HepG2 (cell line): ENCODE results near the gene NTPCR. TPM values are rescaled to one million over a fixed set of nuclear protein-coding genes. Genes with fewer than 3 reads are reported as not detected.

ENCODE experiments used
- ATAC-seq: fragments of 200-7000 bp; cut with Tn5 transposase; 3 replicates; pipeline ENCODE4 v1.9.1; 2020; ENCODE audit warnings: mild to moderate bottlenecking, moderate library complexity
- BruUV-seq: library from RNA; stranded (reverse); fragments of 400-500 nt; replicated peaks from 2 replicates; lab custom pipeline; 2021; lab: Mats Ljungman, UMichigan
- CTCF ChIA-PET: fragments of 300-600 bp; formaldehyde crosslinking; extraction: SDS; loops from one replicate; lab custom pipeline; 2021; ENCODE audit warnings: low total read pairs, inconsistent platforms, low intra/inter-chr PET ratio; lab: Yijun Ruan, JAX
- POLR2A ChIA-PET: fragments of 350-600 bp; sonication (Branson Sonifier 250); formaldehyde crosslinking; loops from one replicate; lab custom pipeline; 2020; ENCODE audit warnings: antibody characterized with exemption, inconsistent platforms; lab: Yijun Ruan, JAX
- DNase-seq: peaks from one replicate; pipeline ENCODE4 v3.0.0-alpha.2; 2015; ENCODE audit warnings: low spot score
- FAIRE-seq: peaks from 3 replicates; lab custom pipeline; 2011; peaks lifted over from hg19 to GRCh38; lab: Jason Lieb, UNC
- H2AFZ ChIP-seq: one replicate; pipeline ENCODE4 v1.6.1; 2011; ENCODE audit warnings: low read length, inconsistent platforms
- H3K27ac ChIP-seq: fragments of 300-600 bp; 3 replicates; pipeline ENCODE4 v1.8.0; 2011; ENCODE audit warnings: mixed run types, mild to moderate bottlenecking, mixed read lengths, low read length, inconsistent platforms; ENCODE audit not compliant: insufficient read depth; ENCODE audit errors: extremely low read length
- H3K27me3 ChIP-seq, 2 experiments: fragments of 200-600 bp in 1 of 2; 2 replicates in 1 of 2; 3 replicates in 1 of 2; pipeline versions ENCODE4 v1.6.0 to v1.8.0; 2011; ENCODE audit warnings: low read length in 2 of 2, mild to moderate bottlenecking in 2 of 2, moderate library complexity in 2 of 2, inconsistent platforms in 1 of 2; ENCODE audit not compliant: insufficient read depth in 2 of 2, control insufficient read depth in 1 of 2
- H3K36me3 ChIP-seq, 2 experiments: fragments of 200-600 bp in 1 of 2; replicated peaks in 1 of 2; 2 replicates in 1 of 2; 3 replicates in 1 of 2; pipeline versions ENCODE4 v1.5.1 to v1.8.0; 2011; ENCODE audit warnings: low read length in 2 of 2, inconsistent platforms in 1 of 2; ENCODE audit not compliant: insufficient read depth in 2 of 2, control insufficient read depth in 1 of 2
- H3K4me1 ChIP-seq: 2 replicates; pipeline ENCODE4 v1.5.1; 2012; ENCODE audit warnings: low read length, inconsistent platforms; ENCODE audit not compliant: insufficient read depth
- H3K4me2 ChIP-seq: 2 replicates; pipeline ENCODE4 v1.6.0; 2011; ENCODE audit warnings: low read depth, low read length, inconsistent platforms
- H3K4me3 ChIP-seq, 3 experiments: fragments of 200-600 bp in 1 of 3; sonication (generic), shearing (Covaris generic) in 1 of 3; replicated peaks in 1 of 3; 2 replicates each; pipeline ENCODE4 v1.5.1; 2011 to 2016; ENCODE audit warnings: low read length in 3 of 3, inconsistent platforms in 2 of 3, low read depth in 2 of 3, mild to moderate bottlenecking in 2 of 3, control low read depth in 1 of 3, mixed read lengths in 1 of 3; ENCODE audit not compliant: insufficient read depth in 1 of 3
- H3K79me2 ChIP-seq: one replicate; pipeline ENCODE4 v1.6.1; 2011; ENCODE audit warnings: low read length, inconsistent platforms; ENCODE audit not compliant: insufficient read depth
- H3K9ac ChIP-seq: 2 replicates; pipeline ENCODE4 v1.6.0; 2011; ENCODE audit warnings: mild to moderate bottlenecking, low read depth, low read length, inconsistent platforms; ENCODE audit not compliant: insufficient read depth
- H3K9me3 ChIP-seq: 2 replicates; pipeline ENCODE4 v1.5.1; 2012; ENCODE audit warnings: mild to moderate bottlenecking, low read length
- H4K20me1 ChIP-seq: 2 replicates; pipeline ENCODE4 v1.6.0; 2011; ENCODE audit warnings: inconsistent platforms, mild to moderate bottlenecking, low read length, moderate library complexity; ENCODE audit not compliant: insufficient read depth
- CENPT ChIP-seq: sonication (generic); formaldehyde crosslinking; IDR thresholded peaks from 2 replicates; pipeline ENCODE4 v1.8.0; 2022; ENCODE audit warnings: low read depth, mild to moderate bottlenecking, moderate library complexity, missing genetic modification reagents
- DR1 ChIP-seq: sonication (generic); formaldehyde crosslinking; IDR thresholded peaks from 2 replicates; pipeline ENCODE4 v1.8.0; 2021; ENCODE audit warnings: mild to moderate bottlenecking, missing genetic modification reagents, inconsistent platforms
- E2F5 ChIP-seq: sonication (generic); formaldehyde crosslinking; conservative IDR thresholded peaks from 2 replicates; pipeline ENCODE4 v1.4.0; 2020; ENCODE audit warnings: missing genetic modification reagents
- GRHL1 ChIP-seq: sonication (generic); formaldehyde crosslinking; conservative IDR thresholded peaks from 2 replicates; pipeline ENCODE4 v1.8.0; 2022; ENCODE audit warnings: missing genetic modification reagents
- HNRNPLL ChIP-seq: fragments of 200-400 bp; formaldehyde crosslinking; IDR thresholded peaks from 2 replicates; pipeline ENCODE4 v1.6.1; 2017; ENCODE audit warnings: mild to moderate bottlenecking, low read depth, low read length; ENCODE audit not compliant: poor library complexity, severe bottlenecking
- HOXA9 ChIP-seq: sonication (generic); formaldehyde crosslinking; IDR thresholded peaks from 2 replicates; pipeline ENCODE4 v1.8.1; 2022; ENCODE audit warnings: missing genetic modification reagents, mild to moderate bottlenecking, moderate library complexity, borderline replicate concordance
- IRF2 ChIP-seq: IDR thresholded peaks from 2 replicates; pipeline ENCODE4 v1.6.1; 2018; ENCODE audit warnings: missing genetic modification reagents, missing compliant biosample characterization
- NAIF1 ChIP-seq: sonication (generic); formaldehyde crosslinking; IDR thresholded peaks from 2 replicates; pipeline ENCODE4 v1.5.0; 2020; ENCODE audit warnings: mild to moderate bottlenecking, missing genetic modification reagents, borderline replicate concordance
- NFAT5 ChIP-seq: sonication (generic); formaldehyde crosslinking; IDR thresholded peaks from 2 replicates; pipeline ENCODE4 v1.4.0; 2020; ENCODE audit warnings: missing genetic modification reagents
- POLR2A ChIP-seq, 2 experiments: IDR thresholded peaks; 2 replicates each; pipeline ENCODE4 v1.6.1; 2011; ENCODE audit warnings: low read depth in 2 of 2, low read length in 2 of 2, mild to moderate bottlenecking in 1 of 2, moderate library complexity in 1 of 2; ENCODE audit not compliant: insufficient read depth in 1 of 2
- RELA ChIP-seq: sonication (generic); formaldehyde crosslinking; IDR thresholded peaks from 2 replicates; pipeline ENCODE4 v1.4.0; 2020; ENCODE audit warnings: missing genetic modification reagents
- SAP130 ChIP-seq: IDR thresholded peaks from 2 replicates; pipeline ENCODE4 v1.6.1; 2016; ENCODE audit warnings: low read depth
- SIN3A ChIP-seq: IDR thresholded peaks from 2 replicates; pipeline ENCODE4 v1.6.1; 2011; ENCODE audit warnings: low read depth, mild to moderate bottlenecking, control low read depth, low read length, borderline replicate concordance
- THYN1 ChIP-seq: sonication (generic); formaldehyde crosslinking; IDR thresholded peaks from 2 replicates; pipeline ENCODE4 v1.8.1; 2023; ENCODE audit warnings: low read depth, mild to moderate bottlenecking, moderate library complexity, missing genetic modification reagents, borderline replicate concordance
- ZNF33A ChIP-seq: sonication (generic); formaldehyde crosslinking; IDR thresholded peaks from 2 replicates; pipeline ENCODE4 v1.5.1; 2020; ENCODE audit warnings: missing genetic modification reagents, mild to moderate bottlenecking, moderate library complexity, borderline replicate concordance
- ZNF501 ChIP-seq: sonication (generic); formaldehyde crosslinking; IDR thresholded peaks from 2 replicates; pipeline ENCODE4 v1.5.1; 2020; ENCODE audit warnings: mild to moderate bottlenecking, moderate library complexity, missing genetic modification reagents
- ZNF670 ChIP-seq: sonication (generic); formaldehyde crosslinking; IDR thresholded peaks from 2 replicates; pipeline ENCODE4 v1.8.0; 2022; ENCODE audit warnings: mild to moderate bottlenecking, missing genetic modification reagents, borderline replicate concordance
- WGBS: methylation state at CpG from one replicate; pipeline ENCODE4 v1.1.6; 2017; ENCODE audit warnings: low lambda C conversion rate; 5-methylcytosine and 5-hydroxymethylcytosine counted together
- in situ Hi-C: cut with HindIII; loops from 2 replicates; pipeline ENCODE4 v1.10.0; 2017; ENCODE audit warnings: low pct_unique_long_range_greater_than_20kb; ENCODE audit not compliant: extremely low pct_ligation_motif_present
- intact Hi-C: fragments of 100-400 bp; cut with micrococcal nuclease; formaldehyde crosslinking; loops from one replicate; pipeline ENCODE4 v1.10.0; 2022; ENCODE audit not compliant: unreplicated experiment
- polyA plus RNA-seq, 8 experiments: library from polyadenylated mRNA; depleted of rRNA in 3 of 8; stranded (reverse) in 7 of 8; unstranded in 1 of 8; fragments of >200 nt; fragmentation: Illumina TruSeq in 4 of 8; extraction: Trizol in 4 of 8; gene quantifications; 2 replicates each; pipeline versions ENCODE4 v1.2.1 to v1.2.3, GENCODE V29; 2011 to 2016; ENCODE audit warnings: low read depth in 4 of 8, missing spikeins in 1 of 8, mixed read lengths in 1 of 8; ENCODE audit not compliant: insufficient read depth in 1 of 8
- total RNA-seq, 5 experiments: library from RNA; depleted of rRNA; stranded (reverse); fragments of >200 nt; fragmentation: Illumina TruSeq; extraction: Trizol; gene quantifications; 2 replicates each; pipeline ENCODE4 v1.2.3, GENCODE V29; 2016; ENCODE audit warnings: low read depth in 1 of 5

NTPCR gene
- total and polyA plus RNA-seq, 2 of the 13 experiments (the other 11 are each of a cell fraction or from before 2014, with no cell fraction given): 11.7 to 47.0 TPM

DNA sequence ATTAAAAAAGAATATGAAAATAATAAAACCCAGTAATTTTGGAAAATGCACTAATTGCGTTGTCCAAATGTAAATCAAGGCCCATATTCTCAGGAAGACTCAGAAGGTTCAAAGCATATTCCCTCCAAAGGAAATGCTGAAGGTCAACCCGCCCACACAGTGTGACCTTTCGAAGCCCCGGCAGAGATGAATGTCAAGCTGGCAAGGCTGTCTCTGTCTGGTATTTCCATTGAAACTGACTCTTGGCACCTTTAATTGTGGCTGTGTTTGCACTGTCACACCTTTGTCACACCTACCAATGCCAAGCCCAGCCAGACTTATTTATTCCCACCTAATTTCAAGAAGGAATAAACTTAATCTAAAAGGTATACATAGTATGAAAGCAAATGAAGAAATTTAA, 82.5 kb downstream of the NTPCR start:
- Histone ChIP-seq H3K4me1 (no peaks in the 10 kb centered on the region), H3K9ac (no peak overlapping the region), H3K79me2 (no peaks in the 10 kb centered on the region), H3K36me3 (no peaks in the 10 kb centered on the region), H3K27ac (no peak overlapping the region), H3K27me3 (no peaks in the 10 kb centered on the region), H4K20me1 (no peaks in the 10 kb centered on the region), H2AFZ (no peak overlapping the region), H3K4me3 (no peak overlapping the region), H3K4me2 (no peak overlapping the region), H3K9me3 (no peaks in the 10 kb centered on the region)
- no peak for TF ChIP-seq ZNF501 (CRISPR knock-in tag)
- no peak for TF ChIP-seq IRF2 (CRISPR knock-in tag)
- TF ChIP-seq GRHL1: no peak
- no peak for TF ChIP-seq SIN3A
- no peak for TF ChIP-seq DR1 (CRISPR knock-in tag)
- TF ChIP-seq THYN1 (CRISPR knock-in tag): no peak
- TF ChIP-seq CENPT (CRISPR knock-in tag): no peak
- TF ChIP-seq NFAT5: no peak
- no peak for TF ChIP-seq RELA (CRISPR knock-in tag)
- no peak for TF ChIP-seq E2F5 (CRISPR knock-in tag)
- no peak for TF ChIP-seq POLR2A (IDR thresholded peaks at IDR 0.05; ENCODE audit: insufficient read depth in 1 of 2, low read depth in 2 of 2, low read length in 2 of 2)
- TF ChIP-seq HOXA9 (CRISPR knock-in tag): no peak
- no peak for TF ChIP-seq HNRNPLL
- no peak for TF ChIP-seq ZNF670 (CRISPR knock-in tag)
- no peak for TF ChIP-seq NAIF1
- no peak for TF ChIP-seq SAP130 (CRISPR knock-in tag)
- no peak for TF ChIP-seq ZNF33A (CRISPR knock-in tag)
- ATAC-seq (no peak), FAIRE-seq (no peak), DNase-seq (no peak)
- POLR2A ChIA-PET: no interaction called here
- CTCF ChIA-PET: no interaction called here
- no TSS peak for BruUV-seq
- intact Hi-C loops: no loop called here
- in situ Hi-C loops: no loop called here
- WGBS: 10% methylated on average over 4 of the region's 4 CpGs
